Measurements from ENCODE around the gene LSMEM2. TPM values are rescaled to one million over a fixed set of nuclear protein-coding genes. Genes with fewer than 3 reads are reported as not detected.

The LSMEM2 gene
- total and polyA plus RNA-seq, 9 of the 15 experiments (the other 6 are each of a cell fraction or from before 2014, with no cell fraction given) = not detected

DNA sequence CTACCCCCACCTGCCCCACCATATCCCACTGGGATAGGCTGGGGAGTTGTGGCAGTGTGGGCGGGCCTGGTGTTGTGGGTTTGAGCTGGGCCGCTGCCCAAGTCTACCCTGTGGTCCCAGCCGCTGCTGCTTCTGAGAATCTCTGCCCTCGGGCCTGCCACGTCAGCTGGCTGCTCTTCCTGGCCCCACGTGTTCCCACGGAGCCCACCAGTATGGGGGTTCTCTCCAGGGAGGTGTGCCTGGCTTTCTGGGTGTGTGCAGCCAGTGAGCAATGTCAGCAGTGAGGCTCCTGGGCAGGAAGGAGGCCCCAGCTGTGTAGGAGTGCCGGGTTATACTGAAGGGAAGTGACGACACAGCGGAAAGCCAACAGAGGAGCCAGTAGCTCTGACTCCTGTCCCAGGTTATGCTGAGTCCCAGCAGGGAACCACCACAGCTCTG, 32.4 kb upstream of the LSMEM2 start (continued):
- TF ChIP-seq SRSF7 (optimal IDR thresholded peaks at IDR 0.05; ENCODE audit: low read depth, low read length) (no peak), ZNF695 (CRISPR knock-in tag; IDR thresholded peaks at IDR 0.05) (no peak), NR4A1 (CRISPR knock-in tag; IDR thresholded peaks at IDR 0.05) (no peak), NR4A1 (tag; IDR thresholded peaks at IDR 0.05) (no peak), EZH2 (IDR thresholded peaks at IDR 0.05; ENCODE audit: borderline replicate concordance, low read depth, low read length) (no peak), KLF10 (CRISPR knock-in tag; IDR thresholded peaks at IDR 0.05) (no peak), HEY1 (CRISPR knock-in tag; IDR thresholded peaks at IDR 0.05; ENCODE audit: borderline replicate concordance) (no peak), PTTG1 (tag; IDR thresholded peaks at IDR 0.05; ENCODE audit: low read depth) (no peak), HDAC6 (IDR thresholded peaks at IDR 0.05; ENCODE audit: low read depth, low read length) (no peak), BRD9 (IDR thresholded peaks at IDR 0.05; ENCODE audit: low read depth, partially characterized antibody) (no peak), SIRT6 (IDR thresholded peaks at IDR 0.05; ENCODE audit: low read depth, low read length) (no peak), TCFL5 (CRISPR knock-in tag; conservative IDR thresholded peaks at IDR 0.05) (no peak), HCFC1 (IDR thresholded peaks at IDR 0.05; ENCODE audit: low read depth, low read length) (no peak; the same call in 1 of the 2 replicates), GTF2F1 (IDR thresholded peaks at IDR 0.05; ENCODE audit: low read depth, low read length) (no peak), DNMT1 (IDR thresholded peaks at IDR 0.05) (no peak), GATA2 (CRISPR knock-in tag; IDR thresholded peaks at IDR 0.05) (no peak), IRF2 (CRISPR knock-in tag; IDR thresholded peaks at IDR 0.05) (no peak), NFIX (CRISPR knock-in tag; IDR thresholded peaks at IDR 0.05; ENCODE audit: low read depth) (no peak)
- TF ChIP-seq, protein P1, sequence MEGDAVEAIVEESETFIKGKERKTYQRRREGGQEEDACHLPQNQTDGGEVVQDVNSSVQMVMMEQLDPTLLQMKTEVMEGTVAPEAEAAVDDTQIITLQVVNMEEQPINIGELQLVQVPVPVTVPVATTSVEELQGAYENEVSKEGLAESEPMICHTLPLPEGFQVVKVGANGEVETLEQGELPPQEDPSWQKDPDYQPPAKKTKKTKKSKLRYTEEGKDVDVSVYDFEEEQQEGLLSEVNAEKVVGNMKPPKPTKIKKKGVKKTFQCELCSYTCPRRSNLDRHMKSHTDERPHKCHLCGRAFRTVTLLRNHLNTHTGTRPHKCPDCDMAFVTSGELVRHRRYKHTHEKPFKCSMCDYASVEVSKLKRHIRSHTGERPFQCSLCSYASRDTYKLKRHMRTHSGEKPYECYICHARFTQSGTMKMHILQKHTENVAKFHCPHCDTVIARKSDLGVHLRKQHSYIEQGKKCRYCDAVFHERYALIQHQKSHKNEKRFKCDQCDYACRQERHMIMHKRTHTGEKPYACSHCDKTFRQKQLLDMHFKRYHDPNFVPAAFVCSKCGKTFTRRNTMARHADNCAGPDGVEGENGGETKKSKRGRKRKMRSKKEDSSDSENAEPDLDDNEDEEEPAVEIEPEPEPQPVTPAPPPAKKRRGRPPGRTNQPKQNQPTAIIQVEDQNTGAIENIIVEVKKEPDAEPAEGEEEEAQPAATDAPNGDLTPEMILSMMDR (IDR thresholded peaks at IDR 0.05 in 2 of 3, conservative IDR thresholded peaks at IDR 0.05 in 1 of 3; ENCODE audit: insufficient read depth in 2 of 3, low read depth in 1 of 3, low read length in 3 of 3) = peak in 1 of 3 experiments; percentile 14; a peak in 1 of 6 replicates
- TF ChIP-seq, protein P2, sequence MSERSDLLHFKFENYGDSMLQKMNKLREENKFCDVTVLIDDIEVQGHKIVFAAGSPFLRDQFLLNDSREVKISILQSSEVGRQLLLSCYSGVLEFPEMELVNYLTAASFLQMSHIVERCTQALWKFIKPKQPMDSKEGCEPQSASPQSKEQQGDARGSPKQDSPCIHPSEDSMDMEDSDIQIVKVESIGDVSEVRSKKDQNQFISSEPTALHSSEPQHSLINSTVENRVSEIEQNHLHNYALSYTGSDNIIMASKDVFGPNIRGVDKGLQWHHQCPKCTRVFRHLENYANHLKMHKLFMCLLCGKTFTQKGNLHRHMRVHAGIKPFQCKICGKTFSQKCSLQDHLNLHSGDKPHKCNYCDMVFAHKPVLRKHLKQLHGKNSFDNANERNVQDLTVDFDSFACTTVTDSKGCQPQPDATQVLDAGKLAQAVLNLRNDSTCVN (CRISPR knock-in tag; IDR thresholded peaks at IDR 0.05) = no peak
- TF ChIP-seq, protein P3, sequence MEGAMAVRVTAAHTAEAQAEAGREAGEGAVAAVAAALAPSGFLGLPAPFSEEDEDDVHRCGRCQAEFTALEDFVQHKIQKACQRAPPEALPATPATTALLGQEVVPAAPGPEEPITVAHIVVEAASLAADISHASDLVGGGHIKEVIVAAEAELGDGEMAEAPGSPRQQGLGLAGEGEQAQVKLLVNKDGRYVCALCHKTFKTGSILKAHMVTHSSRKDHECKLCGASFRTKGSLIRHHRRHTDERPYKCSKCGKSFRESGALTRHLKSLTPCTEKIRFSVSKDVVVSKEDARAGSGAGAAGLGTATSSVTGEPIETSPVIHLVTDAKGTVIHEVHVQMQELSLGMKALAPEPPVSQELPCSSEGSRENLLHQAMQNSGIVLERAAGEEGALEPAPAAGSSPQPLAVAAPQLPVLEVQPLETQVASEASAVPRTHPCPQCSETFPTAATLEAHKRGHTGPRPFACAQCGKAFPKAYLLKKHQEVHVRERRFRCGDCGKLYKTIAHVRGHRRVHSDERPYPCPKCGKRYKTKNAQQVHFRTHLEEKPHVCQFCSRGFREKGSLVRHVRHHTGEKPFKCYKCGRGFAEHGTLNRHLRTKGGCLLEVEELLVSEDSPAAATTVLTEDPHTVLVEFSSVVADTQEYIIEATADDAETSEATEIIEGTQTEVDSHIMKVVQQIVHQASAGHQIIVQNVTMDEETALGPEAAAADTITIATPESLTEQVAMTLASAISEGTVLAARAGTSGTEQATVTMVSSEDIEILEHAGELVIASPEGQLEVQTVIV (CRISPR knock-in tag; IDR thresholded peaks at IDR 0.05; ENCODE audit: borderline replicate concordance) = no peak
- TF ChIP-seq, protein P4, sequence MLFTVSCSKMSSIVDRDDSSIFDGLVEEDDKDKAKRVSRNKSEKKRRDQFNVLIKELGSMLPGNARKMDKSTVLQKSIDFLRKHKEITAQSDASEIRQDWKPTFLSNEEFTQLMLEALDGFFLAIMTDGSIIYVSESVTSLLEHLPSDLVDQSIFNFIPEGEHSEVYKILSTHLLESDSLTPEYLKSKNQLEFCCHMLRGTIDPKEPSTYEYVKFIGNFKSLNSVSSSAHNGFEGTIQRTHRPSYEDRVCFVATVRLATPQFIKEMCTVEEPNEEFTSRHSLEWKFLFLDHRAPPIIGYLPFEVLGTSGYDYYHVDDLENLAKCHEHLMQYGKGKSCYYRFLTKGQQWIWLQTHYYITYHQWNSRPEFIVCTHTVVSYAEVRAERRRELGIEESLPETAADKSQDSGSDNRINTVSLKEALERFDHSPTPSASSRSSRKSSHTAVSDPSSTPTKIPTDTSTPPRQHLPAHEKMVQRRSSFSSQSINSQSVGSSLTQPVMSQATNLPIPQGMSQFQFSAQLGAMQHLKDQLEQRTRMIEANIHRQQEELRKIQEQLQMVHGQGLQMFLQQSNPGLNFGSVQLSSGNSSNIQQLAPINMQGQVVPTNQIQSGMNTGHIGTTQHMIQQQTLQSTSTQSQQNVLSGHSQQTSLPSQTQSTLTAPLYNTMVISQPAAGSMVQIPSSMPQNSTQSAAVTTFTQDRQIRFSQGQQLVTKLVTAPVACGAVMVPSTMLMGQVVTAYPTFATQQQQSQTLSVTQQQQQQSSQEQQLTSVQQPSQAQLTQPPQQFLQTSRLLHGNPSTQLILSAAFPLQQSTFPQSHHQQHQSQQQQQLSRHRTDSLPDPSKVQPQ (CRISPR knock-in tag; IDR thresholded peaks at IDR 0.05; ENCODE audit: borderline replicate concordance) = no peak
